Stimulated activated CD4-positive, alpha-beta T cell treated with anti-CD3 and anti-CD28 coated beads, TNF-alpha, amount 100 ng/mL, for 1 hour (primary cell): ENCODE results near the gene ADTRP.

ENCODE experiments used
- DNase-seq, 3 donors: peaks; one replicate each; pipeline ENCODE4 v3.0.0-alpha.2; 2020; ENCODE audit warnings: low read depth in 3 of 3, low spot score in 1 of 3

Gene ADTRP

DNA sequence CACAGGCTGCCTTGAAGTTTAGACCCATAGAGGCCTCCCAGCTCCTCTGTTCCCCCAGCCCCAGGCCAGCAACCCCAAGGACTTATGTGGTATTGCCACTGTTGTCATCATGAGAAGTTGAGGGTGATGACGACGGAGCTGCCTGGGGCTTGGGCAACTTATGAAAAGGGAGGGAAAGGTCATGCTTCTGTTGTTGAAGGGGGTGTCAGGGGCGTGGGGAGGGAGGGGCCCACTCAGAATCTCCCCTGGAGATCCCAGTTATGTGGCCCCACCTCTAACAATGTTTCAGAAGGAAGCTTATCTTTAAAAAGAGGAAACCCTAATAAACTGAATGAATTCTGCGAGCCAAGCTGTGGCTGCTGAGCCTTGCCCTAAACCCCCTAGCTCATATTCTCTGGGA lies 4.2 kb downstream of the ADTRP start:
- DNase-seq = no peak

DNA sequence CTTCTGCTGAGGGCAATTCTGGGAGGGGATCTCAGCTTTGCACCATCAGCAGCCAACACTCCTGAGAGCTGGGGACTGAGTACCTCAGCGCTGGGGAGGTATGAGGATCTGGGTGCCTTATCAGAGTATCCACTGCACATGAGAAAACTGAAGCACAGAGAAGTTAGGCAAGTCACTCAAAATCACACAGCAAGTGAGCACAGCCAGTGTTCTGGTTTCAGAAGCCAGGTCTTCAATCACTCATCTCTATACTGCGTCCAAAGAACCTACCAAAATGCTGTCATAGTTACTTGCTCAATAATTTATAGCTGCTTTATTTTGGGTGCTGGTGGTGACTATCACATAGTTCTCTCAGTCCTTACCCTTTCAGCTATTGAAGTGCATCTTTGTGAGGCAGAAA lies 5.0 kb downstream of the ADTRP start:
- DNase-seq = no peak

DNA sequence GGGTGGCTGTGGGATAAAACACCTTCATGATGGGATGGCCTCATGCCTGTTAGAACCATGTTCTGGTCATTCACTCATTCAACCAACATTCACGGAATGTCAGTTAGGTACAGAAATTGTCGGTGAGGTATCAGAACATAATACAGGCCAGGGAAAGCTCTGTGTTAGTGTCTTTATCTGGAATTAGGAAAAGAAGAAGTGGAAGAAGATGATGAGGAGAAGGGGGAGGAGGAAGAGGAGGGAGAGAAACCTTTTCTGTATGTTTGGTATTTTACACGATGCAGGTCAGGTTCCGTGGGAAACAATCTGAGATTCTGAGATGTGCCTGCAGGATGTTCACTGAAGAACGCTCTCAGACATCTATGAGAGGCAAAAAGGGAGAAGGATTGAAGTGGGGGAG lies 5.6 kb downstream of the ADTRP start:
- no peak for DNase-seq

DNA sequence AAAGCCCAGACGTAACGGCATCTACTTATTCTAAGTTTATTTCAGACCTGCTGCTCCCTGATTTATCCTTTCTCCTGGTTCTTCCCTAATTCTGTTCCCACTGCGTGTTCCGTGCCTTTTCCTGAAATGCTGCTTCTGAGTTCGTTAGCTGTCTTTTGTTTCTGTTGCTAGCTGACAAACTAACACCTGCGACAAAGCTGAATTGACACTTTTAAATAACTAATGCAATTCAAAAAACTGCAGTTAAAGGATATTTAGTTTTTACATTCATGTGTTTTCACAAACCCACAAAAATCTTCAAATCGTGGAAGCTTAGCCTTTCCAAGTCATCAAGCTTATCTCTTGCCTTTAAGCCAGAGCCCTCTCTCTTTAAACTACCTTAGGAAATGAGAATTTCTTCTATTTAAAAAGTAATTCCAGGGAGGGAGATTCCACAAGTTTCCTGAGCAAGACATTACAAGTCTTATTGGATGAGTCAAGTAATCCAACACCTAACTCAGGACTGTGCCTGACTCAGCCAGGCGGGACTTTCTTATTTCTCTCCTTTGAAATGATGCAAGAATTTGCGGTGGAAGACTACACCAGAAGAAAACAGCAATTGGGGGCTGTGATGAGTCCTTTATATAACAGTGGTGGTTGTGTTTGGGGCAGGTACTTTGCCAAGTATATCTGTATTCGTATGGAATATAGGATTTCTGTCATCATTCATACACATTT lies 6.3 kb downstream of the ADTRP start:
- no peak for DNase-seq

DNA sequence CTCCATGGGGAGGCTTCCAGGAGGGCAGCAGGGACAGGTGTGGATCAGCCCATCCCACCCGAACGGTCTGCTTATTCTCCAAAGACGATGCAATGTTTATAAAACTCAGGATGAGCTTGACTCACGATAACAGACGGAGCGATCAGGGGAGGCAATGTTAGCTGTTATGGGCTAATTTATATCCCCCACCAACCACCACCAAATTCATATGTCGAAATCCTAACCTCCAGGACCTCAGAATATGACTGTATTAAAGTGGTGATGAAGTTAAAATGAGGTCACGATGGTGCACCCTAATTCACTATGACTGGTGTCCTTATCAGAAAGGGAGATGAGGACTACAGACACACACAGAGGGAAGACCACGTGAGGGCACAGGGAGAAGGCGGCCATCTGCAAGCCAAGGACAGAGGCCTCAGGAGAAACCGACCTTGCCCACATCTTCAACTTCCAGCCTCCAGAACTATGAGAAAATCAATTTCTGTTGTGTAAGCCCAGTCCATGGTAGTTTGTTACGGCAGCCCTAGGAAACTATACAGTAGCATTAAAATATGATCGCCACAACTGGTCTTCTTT lies 7.0 kb downstream of the ADTRP start:
- DNase-seq = no peak

DNA sequence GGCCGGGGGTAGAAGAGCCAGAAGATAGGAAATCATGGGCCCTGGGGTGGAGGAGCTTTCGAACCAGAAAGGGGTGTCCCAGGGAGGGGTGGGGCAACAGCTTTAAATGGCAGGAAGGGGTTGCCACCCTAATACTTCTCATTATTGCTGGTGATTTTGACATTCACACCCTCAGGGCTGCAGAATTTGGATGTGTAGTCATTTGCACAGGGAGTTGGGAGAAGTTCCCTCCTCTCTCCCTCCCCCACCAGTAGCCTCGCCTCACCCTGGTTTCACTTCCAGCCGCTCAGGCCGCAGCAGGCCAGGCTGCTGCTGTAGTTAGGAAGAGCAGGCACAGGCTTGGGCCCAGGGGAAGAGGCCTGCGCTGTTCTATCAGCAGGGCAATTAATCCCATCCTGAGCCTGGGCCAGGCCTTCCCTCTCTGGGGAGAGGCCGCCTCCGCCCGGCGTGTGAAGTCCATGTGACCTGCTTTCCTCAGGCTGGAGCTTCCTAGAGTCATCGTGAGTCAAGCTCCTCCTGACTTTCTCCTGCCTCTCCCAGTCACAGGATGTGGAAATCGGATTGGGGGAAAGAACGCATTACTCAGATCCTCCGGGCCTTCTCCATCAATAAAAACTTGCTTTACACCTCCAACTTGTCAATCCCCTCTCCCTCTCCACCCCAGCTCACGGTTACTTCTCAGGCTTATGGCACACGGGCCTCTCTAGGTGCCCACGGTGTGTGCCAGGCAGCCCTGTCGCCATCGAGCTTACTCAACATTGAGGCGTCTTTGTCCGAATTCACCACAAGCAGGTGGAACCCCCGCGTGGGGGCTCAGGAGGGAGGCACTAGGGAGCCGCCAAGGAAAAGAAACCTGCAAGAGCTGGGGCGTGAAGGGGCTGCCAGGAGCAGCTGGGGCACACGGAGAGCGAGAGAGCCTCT lies 7.8 kb downstream of the ADTRP start:
- DNase-seq = no peak

DNA sequence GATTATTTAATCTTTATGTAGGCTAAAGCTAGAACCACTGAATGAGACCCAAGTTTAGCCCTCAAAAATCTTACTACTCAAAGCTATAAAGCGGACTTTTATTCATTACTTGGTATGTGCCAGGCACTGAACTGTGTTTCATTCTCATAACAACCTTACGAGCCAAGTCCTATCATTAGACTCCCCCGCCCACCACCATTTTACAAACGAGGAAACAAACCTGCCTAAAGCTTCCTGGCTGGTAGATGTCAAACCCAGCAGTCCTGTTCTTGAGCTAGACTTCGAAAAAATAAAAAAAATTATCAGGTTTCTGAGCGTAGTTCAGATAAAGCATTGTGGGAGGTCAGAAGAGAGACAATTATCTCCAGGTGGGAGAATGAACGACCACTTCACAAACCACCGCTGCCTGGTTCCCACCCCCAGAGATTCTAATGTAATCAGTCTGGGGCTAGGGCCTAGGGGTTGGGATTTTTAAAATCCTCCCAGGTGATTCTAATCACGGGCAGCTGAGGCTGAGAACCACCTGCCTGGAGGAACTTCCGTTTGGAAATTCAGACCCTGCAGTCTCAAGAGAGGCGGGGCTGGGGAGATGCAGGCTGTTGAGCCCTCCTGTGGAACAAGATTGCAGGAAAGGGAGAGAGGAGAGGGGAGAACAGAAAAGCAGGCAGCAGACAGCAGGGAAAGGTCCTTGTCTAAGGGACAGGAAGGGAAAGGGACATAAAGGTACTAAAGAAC lies 8.6 kb downstream of the ADTRP start:
- no peak for DNase-seq

DNA sequence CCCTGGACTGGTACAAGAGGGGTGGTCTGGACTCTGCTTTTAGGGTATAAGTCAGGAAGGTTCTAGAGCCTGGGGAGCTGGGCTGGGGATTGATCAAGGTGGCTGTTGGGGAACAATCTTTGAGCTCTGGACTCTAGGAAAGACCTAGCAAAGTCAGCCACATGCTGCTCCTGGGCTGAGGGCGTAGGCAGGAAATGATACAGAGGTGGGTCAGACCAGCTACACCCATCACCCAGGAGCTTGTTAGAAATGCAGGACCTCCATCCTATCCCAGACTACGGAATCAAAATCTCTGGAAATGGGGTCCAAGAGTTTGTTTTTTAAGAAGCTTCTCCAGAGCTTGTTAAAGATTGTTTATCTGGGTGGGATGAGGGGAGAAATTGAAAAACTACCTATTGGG lies 9.4 kb downstream of the ADTRP start:
- no peak for DNase-seq

DNA sequence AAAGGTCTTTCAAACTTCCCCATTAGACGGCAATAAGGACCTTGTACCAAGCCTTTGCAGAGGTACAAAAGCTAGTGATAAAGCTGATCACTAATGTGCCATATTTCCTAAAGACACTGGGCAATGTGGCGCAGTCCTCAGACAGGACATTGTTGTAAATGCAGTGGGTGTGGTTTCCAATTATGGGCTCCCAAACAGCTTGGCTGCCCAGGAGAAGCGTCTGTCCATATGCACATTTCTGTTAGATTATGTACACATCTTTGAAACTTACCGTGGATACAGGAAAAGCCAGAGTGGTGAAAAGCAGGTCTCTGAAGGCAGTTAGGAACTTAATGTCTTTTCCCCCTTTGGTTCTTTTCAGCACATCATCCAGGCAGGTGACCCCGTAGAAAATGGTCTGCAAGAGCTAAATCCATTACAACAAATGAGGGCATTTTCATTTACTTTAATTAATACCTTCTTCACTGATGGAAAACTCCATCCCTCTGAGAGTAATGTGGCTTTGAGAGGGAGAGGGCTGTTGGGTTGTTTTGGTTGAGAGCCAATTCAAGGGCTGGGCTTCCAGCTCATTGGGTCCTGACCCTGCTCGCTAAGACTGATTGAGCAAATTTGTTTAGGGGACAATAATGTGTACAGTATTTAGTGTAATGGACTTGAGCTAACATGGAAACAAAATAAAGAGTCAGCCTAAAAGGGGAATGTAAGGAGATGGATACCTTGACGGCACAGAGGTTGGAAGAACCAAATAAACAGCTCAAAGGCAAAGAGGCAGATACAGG lies 10.4 kb downstream of the ADTRP start:
- no peak for DNase-seq

DNA sequence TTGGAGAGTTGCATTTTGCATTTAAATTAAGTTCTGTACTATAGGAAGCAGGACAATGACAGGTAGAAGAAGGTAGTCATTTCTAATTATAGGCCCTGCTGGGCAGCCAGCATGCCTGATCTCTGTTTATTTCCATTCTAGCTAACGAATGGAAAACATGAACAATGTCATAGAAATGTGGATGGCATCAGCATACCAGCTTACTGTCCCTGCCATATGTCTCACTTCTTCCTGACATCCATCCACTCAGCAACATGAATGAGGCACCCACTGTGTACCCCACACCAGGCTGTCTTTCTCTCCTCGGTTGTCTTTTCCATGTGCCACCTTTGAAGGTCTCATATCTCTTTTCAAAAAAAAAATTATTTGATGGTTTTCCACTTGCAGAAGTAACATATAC lies 11.1 kb downstream of the ADTRP start:
- no peak for DNase-seq

DNA sequence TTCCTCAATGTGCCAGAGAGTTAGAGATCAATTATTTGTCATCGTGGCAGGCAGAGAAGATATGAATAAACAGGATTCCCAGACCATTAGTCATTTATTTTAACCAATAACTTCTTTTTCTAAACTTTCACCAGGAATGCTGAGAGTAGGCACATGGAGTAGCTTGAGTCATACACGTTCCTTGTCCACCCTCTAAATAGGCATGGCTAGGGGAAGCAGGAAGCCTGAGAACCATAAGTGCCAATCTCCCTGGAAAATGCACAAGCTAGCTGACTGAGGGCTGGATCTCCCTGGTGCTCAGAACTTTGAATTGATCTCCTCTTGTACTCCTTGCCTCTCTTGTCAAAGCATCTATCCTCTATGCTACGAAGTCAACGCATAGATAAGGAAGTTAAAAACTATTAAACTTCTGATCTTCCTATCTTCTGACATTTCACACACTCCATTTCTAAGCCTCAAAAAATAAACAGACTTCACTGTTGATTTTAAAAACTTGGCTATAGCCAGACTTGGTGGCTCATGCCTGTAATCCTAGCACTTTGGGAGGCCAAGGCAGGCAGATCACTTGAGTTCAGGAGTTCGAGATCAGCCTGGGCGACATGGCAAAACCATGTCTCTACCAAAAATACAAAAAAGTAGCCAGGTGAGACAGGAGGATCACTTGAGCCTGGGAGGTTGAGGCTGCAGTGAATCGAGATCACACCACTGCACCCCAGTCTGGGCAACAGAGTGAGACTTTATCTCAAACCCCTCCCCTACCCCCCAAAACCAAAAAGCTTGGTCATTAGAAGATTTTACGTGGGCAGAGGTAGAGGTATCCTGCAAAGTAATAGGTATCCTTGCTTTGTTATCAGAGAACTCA lies 11.8 kb downstream of the ADTRP start:
- no peak for DNase-seq

DNA sequence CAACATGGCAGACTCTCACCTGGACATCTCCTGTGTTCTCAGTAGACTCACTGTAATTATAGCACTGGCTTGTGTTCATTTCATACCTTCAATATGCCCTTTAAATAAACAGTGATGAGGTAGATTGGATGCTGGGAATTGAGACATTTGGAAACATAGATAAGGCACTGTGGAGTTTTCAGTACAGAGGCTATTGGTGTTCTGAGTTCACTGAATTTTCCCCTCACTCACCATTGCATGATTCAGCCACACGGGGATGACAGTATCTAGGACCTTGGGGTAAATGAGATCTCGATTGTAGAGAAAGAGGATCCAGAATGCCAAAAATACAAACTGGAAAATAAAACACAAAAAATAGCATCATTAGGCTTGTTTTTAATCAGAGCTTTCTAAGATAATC lies 12.6 kb downstream of the ADTRP start:
- no peak for DNase-seq

DNA sequence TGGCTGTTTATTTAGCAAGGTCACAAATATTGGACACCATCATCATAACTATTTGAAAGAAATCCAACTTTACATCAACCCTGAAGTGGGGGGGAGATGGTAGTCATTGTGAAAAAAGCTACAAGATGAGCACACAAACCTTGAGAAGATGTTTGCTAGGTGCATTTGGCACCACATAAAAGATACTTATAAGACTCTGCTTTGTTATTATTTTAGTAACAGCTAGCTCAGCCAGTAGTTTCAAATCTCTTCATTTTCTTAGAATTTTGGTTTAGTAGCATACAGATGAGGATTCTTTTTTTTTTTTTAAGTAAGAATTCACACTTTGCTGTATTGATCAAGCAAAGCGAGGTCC lies 14.4 kb downstream of the ADTRP start:
- DNase-seq = no peak

DNA sequence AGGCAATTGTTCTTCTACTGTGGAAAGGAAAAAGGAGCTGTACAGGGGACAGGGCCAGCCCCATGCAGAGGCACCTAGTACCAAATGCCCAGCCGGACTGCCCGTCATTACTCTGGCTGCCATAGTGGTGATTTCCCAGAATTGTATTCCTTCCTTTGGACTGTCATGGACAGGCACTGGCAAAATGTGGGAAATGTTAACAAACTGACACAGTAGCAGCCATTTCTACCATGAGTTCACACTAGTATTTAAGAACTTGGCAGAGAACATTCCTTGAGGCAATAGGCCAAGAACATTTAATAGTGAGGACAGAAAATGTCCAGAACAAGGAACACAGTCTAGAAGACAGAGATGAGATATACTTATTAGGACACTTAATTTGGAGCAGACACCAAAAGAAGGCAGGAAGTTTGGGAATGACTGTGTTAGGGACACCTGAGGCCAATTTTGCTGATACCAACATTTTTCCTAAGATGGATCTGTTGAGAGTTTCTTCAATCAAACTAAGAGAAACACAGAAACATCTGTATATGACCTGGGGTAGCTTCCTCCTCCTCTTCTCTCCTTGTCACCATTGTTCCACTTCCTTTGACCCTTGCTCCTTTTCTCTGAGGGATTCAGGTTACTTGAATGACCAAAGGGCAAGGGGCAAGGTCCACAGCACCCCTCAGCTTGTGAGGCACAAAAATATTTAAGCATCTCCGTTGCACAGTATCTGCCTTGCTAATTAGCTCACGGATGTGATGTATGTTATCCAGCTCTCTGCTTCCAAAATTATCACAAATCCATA lies 14.9 kb downstream of the ADTRP start:
- DNase-seq = no peak

DNA sequence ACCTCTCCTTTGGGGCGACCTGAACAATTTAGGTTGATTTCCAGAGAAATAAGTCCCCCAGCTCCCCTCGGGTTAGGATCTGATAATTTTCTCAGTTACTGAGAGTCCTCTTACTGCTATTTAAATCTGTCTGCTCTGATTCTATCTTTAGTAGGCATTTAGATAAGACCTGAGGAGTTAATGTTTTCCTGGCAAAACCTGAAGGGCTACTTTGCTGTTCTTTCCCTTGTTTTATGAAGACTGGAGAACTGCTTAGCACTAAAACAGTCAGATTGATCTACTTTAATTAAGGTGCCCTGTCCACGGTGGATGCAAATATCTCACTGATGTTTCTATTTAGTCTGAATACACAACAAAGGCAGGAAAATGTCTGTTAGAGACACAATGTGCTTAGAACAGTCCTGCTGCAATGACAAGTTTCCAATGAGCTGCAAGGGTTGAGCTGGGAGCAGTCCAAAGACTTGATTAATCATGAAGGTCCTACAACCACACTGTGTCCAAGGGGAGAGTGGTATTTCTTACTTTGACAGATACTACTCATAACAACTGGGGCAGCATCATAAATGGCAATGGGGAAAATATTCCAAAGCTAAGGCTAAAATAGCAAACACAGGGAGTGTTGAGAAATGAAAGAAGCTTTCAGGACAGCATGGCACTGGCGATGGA lies 15.7 kb downstream of the ADTRP start:
- DNase-seq = no peak

DNA sequence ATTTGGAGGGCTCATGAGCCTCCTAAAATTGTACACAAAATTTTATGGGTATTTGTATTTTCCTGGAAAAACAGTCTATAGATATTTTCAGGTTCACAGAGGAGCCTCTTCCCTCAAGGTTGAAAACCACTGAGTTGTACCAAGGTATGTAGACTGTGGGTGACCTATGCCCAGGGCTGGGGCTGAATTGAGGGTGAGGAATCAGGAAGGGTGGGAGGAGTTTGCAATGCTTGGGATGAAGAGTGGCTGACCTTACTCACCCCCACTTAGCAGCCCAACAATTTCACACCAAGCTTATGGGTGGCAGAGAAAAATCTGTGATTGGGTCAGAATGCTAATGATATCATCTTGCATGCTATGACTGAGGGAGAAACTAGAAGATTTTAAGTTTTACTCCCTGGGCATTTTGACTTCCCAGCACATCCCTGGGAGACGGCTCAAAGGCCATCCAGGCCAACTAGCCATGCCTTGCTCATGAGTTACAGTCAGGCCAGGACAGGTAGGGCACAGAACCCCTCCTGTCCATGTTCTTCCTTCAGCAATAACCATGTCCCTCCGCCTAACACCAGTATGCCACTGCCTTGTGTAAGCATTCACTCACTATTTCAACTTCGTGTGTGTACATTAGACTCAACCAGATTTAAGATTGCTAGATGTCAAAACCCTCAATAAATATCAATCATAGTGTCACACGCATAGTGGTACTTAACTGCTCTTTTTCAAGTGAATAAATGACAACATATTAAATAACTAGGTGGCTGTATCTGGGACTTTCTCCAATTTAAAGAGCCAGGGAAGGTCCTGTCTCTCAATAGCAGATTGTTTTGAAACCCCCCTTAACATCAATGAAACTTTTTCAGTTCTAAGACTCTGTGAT lies 16.6 kb downstream of the ADTRP start:
- DNase-seq = no peak

DNA sequence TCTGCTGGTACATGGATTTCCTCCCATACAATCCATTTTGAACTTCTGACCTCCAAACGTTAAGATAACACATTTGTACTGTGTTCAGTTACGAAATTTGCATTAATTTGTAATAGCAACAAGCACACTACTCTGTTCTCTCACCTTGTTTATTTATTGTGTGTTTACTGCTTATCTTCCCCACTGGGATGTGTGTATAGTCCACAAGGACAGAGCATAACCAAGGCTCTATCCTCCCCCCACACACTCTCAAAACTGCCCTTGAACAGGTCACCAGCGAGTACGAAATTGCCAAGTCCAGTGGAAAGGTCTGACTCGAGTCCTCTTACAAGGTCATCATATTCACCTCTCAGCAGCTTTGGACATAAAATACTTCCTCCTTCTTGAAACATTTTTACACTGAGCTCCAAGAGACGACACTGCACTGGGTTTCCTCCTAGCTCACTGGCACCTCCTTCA lies 18.6 kb downstream of the ADTRP start:
- DNase-seq = no peak

DNA sequence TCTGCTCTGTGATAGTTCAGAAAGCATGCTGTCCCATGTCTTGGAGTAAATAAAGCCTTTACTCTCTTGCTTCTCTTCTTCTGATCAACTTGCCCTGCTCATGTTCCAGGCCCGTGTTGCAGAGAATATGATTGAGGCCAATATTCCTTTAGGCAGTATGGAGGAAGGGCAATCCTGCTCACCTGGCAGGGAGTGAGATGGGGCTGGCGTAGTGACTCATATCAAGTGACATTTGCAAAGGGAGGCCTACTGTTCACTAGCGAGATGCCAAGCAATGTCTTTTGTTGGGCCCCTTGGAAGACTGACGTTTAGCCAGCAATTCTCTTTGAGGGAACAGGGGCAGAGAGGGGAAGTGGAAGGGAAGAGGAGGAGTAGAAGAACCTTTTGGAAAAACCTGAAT lies 19.7 kb downstream of the ADTRP start:
- no peak for DNase-seq
